Stimulated activated CD4-positive, alpha-beta T cell treated with anti-CD3 and anti-CD28 coated beads, Interleukin-4, amount 100 ng/mL, for 4 hours (primary cell): ENCODE data around the gene VMP1.
A peak's percentile ranks its signal among the peaks of the same experiment; 100 is the strongest.
"Not testable (repeated sequence)": the region's sequence is repeated elsewhere in the genome, so short reads cannot be mapped to it uniquely, and the experiment has no call there.

Experiments used
- DNase-seq, 2 experiments: peaks; one replicate each; pipeline ENCODE4 v3.0.0-alpha.2; 2020

VMP1 gene

DNA sequence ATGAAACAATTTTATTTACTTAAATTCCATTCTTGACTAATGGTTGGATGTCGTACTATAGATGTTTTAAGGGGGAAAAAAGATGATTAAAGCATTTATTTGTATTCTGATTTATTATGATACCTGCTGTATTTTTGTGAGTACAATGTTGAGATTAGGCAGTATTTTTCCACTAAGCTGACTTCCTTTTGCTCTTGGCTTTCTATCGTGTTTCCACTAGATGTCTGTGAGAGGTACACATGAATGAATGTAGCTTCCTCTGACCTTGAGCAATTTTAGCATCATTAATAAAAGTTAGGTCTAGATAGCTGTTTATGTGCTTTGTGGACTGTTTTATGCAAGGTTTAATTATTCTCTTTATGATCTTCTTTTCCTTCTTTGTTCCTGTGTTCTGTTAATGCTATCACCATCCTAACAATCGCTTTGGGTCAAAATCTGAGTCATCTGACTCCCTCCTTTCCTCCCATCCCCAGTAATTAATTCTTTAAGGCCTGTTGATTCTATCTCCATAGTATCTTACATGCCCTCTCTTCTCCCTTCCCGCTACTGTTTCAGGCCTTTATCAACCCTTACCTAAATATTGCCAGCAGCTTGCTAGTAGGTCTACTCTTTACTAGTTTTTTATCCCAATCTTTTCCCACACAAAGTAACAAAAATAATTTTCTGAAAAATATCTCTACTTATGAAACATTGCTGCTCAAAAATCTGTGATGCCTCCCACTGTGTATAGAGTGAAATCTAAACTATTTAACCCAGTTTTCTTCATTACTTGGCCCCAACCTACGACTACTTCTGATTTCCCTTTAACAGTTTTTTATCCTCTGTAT lies 76.0 kb downstream of the VMP1 start:
- no peak for DNase-seq

DNA sequence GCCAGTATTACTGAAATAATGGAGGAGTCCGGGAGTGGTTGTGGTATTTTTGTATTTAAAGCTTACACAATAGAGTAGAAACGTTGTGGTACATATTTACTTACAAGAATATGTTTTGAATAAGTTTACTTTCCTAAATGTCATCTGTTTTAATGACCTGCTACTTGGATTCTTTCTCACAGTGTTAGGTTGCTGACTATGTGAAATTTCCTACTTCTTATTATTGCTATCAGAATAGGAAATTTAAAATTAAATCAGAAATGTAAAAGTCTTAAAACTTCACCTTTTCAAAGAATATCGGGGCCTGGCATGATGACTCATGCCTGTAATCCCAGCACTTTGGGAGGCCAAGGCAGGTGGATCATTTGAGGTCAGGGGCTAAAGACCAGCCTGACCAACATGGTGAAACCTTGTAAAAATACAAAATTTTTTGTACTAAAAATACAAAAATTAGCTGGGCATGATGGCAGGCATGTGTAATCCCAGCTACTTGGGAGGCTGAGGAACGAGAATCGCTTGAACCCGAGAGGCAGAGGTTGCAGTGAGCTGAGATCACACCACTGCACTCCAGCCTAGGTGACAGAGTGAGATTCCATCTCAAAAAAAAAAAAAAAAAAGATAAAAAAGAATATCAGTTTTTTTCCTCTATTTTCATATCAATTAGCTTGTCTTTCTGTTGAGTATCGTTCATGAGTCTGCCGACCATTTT lies 77.8 kb downstream of the VMP1 start:
- no peak for DNase-seq

DNA sequence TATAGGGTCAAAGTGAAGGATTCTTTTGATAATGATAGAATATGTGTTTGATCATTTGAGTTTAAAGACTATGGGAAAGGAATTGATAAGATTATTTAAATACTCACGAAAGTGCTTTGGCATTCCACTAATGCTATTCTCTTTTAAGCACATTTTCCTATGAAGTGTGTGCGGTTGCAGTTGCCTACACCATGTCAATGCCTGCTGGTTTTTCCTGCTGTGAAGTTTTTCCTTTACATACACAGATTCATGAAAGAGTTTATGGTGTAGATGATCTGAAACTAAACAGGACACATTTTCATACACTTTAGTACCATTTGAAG lies 78.7 kb downstream of the VMP1 start:
- DNase-seq, result no peak

DNA sequence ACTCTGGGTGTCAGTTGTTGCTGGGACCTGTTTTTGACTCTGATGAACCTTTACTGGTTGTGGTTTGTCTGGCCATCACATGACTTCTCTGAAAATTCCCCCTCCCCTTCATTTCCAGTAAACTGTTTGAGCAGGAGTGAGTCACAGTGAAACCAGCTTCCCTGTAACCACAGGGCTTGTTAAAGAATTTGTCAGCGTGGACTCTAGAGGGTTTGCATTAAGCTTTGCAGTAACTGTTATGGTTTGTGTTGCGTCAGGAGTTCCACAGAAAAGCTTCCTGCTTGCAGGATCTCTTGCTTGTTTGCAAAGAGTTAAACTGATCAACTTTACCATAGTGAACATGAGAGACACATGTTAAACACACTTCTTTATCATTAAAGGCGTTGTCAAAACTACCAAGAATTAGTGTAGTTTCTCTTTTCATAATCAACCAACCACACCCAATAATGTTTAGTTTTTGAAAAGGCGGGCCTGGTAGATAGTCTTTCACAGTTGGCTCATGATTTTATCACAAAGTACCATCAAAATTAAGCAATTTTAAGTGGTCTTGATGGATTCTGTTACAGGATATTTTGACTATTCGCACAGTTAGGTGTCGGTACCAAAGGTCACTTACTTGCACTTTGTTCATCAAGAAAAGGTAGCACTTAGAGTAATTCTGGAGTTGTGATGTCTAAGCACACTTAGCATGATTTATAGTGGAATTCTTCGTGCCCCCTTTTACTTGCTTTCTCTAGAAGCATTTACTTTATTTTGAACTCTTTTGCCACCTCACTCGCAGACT lies 79.3 kb downstream of the VMP1 start:
- DNase-seq, result peak; percentile 38 to 88

DNA sequence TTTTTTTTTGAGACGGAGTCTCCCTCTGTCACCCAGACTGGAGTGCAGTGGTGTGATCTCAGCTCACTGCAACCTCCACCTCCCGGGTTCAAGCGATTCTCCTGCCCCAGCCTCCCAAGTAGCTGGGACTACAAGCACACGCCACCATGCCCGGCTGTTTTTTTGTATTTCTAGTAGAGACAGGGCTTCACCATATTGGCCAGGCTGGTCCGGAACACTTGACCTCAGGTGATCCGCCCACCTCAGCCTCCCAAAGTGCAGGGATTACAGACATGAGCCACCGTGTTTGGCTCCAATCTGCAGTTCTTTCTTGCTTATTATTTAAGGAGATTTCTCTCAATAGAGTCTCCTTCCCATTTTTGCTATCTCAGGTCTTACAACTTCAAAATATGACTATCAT lies 82.4 kb downstream of the VMP1 start:
- not testable (repeated sequence) for DNase-seq

GRCh38 chr17:59790418-59790817 lies 83.0 kb downstream of the VMP1 start:
- not testable (repeated sequence) for DNase-seq

GRCh38 chr17:59790910-59791309 lies 83.5 kb downstream of the VMP1 start:
- no peak for DNase-seq

DNA sequence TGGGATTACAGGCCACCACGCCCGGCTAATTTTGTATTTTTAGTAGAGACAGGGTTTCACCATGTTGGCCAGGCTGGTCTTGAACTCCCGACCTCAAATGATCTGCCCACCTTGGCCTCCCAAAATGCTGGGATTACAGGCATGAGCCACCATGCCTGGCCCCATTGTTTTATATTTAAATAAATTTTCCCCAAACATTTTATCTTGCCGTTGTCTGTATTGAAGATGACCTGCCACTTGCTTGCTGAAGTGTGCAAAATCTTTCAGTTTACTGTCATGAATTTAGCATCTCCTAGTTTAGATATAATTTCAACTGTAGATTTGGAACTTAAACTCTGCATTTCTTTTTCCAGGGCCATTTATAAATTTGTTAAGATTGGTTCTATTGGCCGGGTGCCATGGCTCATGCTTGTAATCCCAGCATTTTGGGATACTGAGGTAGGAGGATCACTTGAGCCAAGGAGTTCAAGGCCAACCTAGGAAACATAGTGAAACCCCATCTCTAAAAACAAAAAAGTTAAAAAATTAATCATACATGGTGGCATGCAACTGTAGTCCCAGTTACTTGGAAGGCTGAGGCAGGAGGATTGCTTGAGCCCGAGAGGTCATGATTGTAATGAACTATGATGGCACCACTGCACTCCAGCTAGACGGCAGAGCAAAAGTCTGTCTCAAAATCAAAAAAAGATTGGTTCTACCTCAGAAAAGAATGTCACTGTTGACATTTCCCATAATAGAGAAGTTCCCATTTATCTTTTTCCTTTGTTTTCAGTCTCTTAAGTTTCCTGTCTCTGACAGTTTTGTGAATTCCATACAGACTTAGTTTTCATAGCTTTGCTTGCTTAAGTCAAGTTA lies 84.4 kb downstream of the VMP1 start:
- no peak for DNase-seq

DNA sequence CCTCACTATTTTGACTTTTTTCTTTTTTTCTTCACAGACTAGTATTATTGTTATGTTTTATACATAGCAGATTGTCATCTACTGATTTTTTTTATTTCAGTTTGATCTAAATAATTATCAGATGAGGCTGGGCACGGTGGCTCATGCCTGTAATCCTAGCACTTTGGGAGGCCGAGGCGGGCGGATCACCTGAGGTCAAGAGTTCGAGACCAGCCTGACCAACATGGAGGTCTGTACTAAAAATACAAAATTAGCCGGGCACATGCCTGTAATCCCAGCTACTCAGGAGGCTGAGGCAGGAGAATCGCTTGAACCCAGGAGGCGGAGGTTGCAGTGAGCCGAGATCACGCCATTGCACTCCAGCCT lies 85.0 kb downstream of the VMP1 start:
- not testable (repeated sequence) for DNase-seq

DNA sequence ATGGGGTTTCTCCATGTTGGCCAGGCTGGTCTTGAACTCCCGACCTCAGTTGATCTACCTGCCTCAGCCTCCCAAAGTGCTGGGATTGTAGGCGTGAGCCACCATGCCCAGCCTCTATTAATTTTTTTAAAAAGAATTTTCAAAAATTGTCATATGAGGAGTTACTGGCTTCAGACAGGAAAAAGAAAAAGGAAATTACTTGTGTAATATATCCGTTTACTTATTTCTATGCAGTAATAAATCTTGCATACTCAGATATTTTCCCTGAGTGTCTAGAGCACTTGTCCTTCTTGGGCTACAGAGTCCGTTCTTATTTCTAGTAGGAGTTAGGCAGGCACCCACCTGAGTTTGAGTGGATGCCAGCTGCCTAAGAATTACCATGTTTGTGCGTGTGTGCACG lies 85.8 kb downstream of the VMP1 start:
- no peak for DNase-seq

- no peak for DNase-seq
These were observed 88.7 kb downstream of the VMP1 start for GRCh38 chr17:59796138-59796537.

DNA sequence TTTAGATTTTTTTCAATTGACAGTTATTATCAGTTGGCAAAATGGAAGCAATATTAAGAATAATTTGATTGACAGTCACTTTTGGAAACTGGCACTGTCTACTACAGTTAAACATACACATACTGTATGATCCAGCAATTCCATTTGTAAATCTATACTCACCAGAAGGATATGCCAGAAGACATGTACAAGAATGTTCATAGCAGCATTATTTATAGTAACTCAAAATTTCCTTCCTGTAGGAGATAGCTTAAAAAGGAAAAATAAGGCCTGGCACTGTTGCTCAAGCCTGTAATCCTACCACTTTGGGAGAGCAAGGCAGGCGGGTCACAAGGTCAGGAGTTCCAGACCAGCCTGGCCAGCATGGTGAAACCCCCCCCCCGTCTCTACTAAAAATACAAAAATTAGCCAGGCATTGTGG lies 89.3 kb downstream of the VMP1 start:
- no peak for DNase-seq

DNA sequence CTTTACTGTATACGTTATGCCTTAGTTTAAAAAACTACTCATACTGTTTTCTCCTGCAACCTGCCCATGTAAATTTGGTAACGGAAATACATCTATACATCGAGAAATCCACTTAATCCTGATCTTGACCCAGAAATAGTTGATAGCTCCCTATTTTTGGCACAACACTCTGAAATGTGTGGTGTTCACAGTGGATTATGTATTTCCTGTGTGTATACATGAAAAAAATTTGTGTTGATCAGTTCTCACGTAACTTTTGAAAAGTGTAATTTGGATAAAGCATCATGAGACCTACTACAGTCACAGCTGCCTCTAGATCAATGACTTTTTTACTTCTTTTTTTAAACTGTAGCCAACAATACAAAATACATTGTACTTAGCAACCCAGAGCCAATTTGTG lies 90.7 kb downstream of the VMP1 start:
- DNase-seq, result no peak

- no peak for DNase-seq
These were observed 93.1 kb downstream of the VMP1 start for GRCh38 chr17:59800530-59800942.

GRCh38 chr17:59802160-59802559 lies 94.7 kb downstream of the VMP1 start:
- DNase-seq, result no peak

- DNase-seq, result no peak
These were observed 97.5 kb downstream of the VMP1 start for GRCh38 chr17:59804901-59805465.

- not testable (repeated sequence) for DNase-seq
These were observed 98.9 kb downstream of the VMP1 start for GRCh38 chr17:59806322-59806721.

GRCh38 chr17:59807892-59808509 lies 100.5 kb downstream of the VMP1 start:
- no peak for DNase-seq

GRCh38 chr17:59810894-59811153 lies 103.4 kb downstream of the VMP1 start:
- DNase-seq, result no peak

DNA sequence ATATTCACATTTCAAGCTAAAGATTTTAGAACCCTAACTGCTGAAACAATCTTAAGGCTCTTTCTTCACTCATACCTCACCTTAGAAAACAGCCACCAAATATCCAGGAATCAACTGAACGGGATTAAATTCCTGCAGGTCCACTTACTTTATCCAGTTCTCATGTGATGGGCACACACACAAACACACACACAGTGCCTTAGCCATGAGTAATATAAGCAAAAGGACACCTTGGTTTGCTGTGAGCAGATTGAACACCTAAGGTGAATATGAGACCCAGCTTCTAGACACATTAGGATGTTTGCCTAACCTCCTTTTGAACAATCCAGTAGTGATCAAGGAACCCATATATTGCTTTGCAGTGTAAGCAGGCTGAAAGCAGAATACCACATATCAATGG lies 103.8 kb downstream of the VMP1 start:
- no peak for DNase-seq

- DNase-seq, result no peak
These were observed 104.7 kb downstream of the VMP1 start for GRCh38 chr17:59812139-59812538.

DNA sequence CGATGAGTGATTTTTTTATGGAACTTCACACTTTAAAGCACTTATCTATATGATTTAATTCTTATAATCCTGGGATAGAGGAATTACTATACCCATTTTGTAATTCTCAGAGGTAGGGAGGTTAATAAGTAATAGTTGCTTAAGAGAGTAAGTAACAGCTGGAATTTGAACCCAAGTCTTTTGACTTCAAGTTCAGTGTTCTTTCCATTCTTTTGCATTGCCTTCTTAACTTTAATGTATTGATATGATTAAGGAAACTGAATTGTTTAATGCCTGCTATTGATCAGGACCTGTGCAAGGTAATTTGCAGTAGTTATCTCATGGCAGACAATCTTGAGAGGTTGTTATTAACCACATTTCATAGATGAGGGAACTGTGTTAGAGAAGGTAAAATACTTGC lies 106.8 kb downstream of the VMP1 start:
- no peak for DNase-seq
